Suprapubic skin (tissue), 4 donors: ENCODE data around the gene ERAP2.

Source experiments
- EP300 ChIP-seq: sonication (generic); formaldehyde crosslinking; IDR thresholded peaks from one replicate; pipeline ENCODE4 v1.6.1; 2017; ENCODE audit warnings: antibody characterized with exemption
- POLR2A ChIP-seq, 2 donors: fragments of 450-650 bp; IDR thresholded peaks; one replicate each; pipeline ENCODE4 v1.6.1; 2017; ENCODE audit warnings: antibody characterized with exemption in 2 of 2, mild to moderate bottlenecking in 2 of 2, moderate library complexity in 2 of 2
- POLR2AphosphoS5 ChIP-seq, 3 donors: sonication (generic); formaldehyde crosslinking; IDR thresholded peaks; one replicate each; pipeline ENCODE4 v1.6.1; 2017; ENCODE audit warnings: antibody characterized with exemption in 3 of 3
- TF ChIP-seq, protein P1 (sequence below), 2 donors: fragments of 200-600 bp in 1 of 2; fragments of 450-650 bp in 1 of 2; sonication (generic) in 1 of 2; IDR thresholded peaks; one replicate each; pipeline ENCODE4 v1.5.1; 2016 to 2019; ENCODE audit warnings: antibody characterized with exemption in 2 of 2, mild to moderate bottlenecking in 1 of 2, moderate library complexity in 1 of 2

DNA sequence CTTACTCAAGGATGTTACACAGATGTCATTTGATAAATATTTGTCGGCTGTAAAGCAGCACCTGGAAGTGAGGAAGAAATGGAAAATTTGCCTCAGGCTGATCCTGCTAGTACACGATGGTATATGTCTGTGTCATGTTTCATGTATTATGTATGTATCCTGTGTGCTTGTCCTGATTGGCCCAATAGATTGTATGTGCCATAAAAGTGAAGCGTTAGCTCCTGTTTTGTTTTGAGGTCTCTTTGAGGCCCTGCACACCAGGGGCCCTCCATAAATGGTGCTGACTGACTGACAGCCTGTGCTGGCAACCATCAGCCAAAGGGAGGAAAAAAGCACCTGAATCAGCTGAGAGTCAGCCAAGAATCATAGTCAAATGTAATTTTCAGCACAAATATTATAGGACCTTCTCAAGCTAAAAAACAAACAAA is 47.7 kb downstream of the ERAP2 start:
- TF ChIP-seq, protein P1, sequence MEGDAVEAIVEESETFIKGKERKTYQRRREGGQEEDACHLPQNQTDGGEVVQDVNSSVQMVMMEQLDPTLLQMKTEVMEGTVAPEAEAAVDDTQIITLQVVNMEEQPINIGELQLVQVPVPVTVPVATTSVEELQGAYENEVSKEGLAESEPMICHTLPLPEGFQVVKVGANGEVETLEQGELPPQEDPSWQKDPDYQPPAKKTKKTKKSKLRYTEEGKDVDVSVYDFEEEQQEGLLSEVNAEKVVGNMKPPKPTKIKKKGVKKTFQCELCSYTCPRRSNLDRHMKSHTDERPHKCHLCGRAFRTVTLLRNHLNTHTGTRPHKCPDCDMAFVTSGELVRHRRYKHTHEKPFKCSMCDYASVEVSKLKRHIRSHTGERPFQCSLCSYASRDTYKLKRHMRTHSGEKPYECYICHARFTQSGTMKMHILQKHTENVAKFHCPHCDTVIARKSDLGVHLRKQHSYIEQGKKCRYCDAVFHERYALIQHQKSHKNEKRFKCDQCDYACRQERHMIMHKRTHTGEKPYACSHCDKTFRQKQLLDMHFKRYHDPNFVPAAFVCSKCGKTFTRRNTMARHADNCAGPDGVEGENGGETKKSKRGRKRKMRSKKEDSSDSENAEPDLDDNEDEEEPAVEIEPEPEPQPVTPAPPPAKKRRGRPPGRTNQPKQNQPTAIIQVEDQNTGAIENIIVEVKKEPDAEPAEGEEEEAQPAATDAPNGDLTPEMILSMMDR (IDR thresholded peaks at IDR 0.05) = no peak
- TF ChIP-seq POLR2AphosphoS5 (IDR thresholded peaks at IDR 0.05) (no peak), POLR2A (IDR thresholded peaks at IDR 0.05) (no peak), EP300 (no peak)
